Left ventricle myocardium inferior (tissue), 1 donor: ENCODE data around the gene UGT1A10. TPM values are rescaled to one million over a fixed set of nuclear protein-coding genes. Genes with fewer than 3 reads are reported as not detected.

Experiments
- DNase-seq: peaks from one replicate; pipeline ENCODE4 v3.0.0-alpha.2; 2020
- H3K27ac ChIP-seq: fragments of 200-600 bp; replicated peaks from 2 replicates; pipeline ENCODE4 v1.8.0; 2021
- H3K27me3 ChIP-seq: fragments of 200-600 bp; 2 replicates; pipeline ENCODE4 v1.8.0; 2021; ENCODE audit warnings: low read depth
- H3K36me3 ChIP-seq: fragments of 200-600 bp; 2 replicates; pipeline ENCODE4 v1.8.0; 2021
- H3K4me1 ChIP-seq: fragments of 200-600 bp; 2 replicates; pipeline ENCODE4 v1.8.0; 2021
- H3K4me3 ChIP-seq: fragments of 200-600 bp; 2 replicates; pipeline ENCODE4 v1.8.0; 2021; ENCODE audit warnings: mild to moderate bottlenecking, moderate library complexity
- H3K9me3 ChIP-seq: fragments of 200-600 bp; replicated peaks from 2 replicates; pipeline ENCODE4 v1.8.0; 2021
- intact Hi-C: fragments of 100-400 bp; cut with micrococcal nuclease; formaldehyde crosslinking; loops from one replicate; pipeline ENCODE4 v1.11.0; 2022
- total RNA-seq: library from RNA; stranded (reverse); fragmentation: NEBNext Ultra II Directional; extraction: Animal tissue kit (Norgen Biotek cat#: 25700); gene quantifications from one replicate; pipeline ENCODE4 v1.2.1, GENCODE V29; 2021
- TF ChIP-seq, protein P1 (sequence below): fragments of 200-600 bp; IDR thresholded peaks from 2 replicates; pipeline ENCODE4 v1.8.0; 2021; ENCODE audit warnings: antibody characterized with exemption, mild to moderate bottlenecking, borderline replicate concordance
- donor health status: DM: no; HTN: yes; CAD: no; lungs with severe emphysema.

Gene UGT1A10
- total RNA-seq, 1 donor from 2014 or later, result not detected

DNA sequence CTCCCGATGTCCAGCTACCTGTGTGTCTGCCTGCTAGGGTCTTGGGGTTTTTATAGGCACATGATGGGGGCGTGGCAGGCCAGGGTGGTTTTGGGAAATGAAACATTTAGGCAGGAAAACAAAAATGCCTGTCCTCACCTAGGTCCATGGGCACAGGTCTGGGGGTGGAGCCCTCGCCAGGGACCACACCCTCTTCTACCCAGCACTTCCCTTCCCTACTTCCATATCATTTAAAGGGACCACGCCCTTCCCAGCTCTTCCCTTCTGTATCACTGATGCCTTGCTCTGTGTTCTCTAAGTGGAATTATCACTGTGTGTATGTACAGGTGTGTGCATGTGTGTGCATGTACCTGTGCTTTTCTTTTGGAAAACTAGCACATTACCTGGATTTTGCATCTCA lies 130.2 kb downstream of the UGT1A10 start:
- no peaks in the 10 kb centered on the region for H3K9me3 ChIP-seq
- TF ChIP-seq, protein P1, sequence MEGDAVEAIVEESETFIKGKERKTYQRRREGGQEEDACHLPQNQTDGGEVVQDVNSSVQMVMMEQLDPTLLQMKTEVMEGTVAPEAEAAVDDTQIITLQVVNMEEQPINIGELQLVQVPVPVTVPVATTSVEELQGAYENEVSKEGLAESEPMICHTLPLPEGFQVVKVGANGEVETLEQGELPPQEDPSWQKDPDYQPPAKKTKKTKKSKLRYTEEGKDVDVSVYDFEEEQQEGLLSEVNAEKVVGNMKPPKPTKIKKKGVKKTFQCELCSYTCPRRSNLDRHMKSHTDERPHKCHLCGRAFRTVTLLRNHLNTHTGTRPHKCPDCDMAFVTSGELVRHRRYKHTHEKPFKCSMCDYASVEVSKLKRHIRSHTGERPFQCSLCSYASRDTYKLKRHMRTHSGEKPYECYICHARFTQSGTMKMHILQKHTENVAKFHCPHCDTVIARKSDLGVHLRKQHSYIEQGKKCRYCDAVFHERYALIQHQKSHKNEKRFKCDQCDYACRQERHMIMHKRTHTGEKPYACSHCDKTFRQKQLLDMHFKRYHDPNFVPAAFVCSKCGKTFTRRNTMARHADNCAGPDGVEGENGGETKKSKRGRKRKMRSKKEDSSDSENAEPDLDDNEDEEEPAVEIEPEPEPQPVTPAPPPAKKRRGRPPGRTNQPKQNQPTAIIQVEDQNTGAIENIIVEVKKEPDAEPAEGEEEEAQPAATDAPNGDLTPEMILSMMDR, result no peak
- no peak overlapping the region for H3K4me3 ChIP-seq
- no peak overlapping the region for H3K27ac ChIP-seq
- DNase-seq, result no peak
- peaks cover 71% of the 10 kb centered on the region for H3K27me3 ChIP-seq
- H3K36me3 ChIP-seq, result no peaks in the 10 kb centered on the region
- intact Hi-C loops, result no loop called here
- no peaks in the 10 kb centered on the region for H3K4me1 ChIP-seq

DNA sequence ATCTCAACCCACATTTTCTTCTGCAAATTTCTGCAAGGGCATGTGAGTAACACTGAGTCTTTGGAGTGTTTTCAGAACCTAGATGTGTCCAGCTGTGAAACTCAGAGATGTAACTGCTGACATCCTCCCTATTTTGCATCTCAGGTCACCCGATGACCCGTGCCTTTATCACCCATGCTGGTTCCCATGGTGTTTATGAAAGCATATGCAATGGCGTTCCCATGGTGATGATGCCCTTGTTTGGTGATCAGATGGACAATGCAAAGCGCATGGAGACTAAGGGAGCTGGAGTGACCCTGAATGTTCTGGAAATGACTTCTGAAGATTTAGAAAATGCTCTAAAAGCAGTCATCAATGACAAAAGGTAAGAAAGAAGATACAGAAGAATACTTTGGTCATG lies 131.8 kb downstream of the UGT1A10 start:
- TF ChIP-seq, protein P1, result no peak
- Histone ChIP-seq H3K4me3 (no peak overlapping the region), H3K9me3 (no peaks in the 10 kb centered on the region), H3K4me1 (no peaks in the 10 kb centered on the region), H3K36me3 (no peaks in the 10 kb centered on the region), H3K27ac (no peak overlapping the region), H3K27me3 (peaks cover 65% of the 10 kb centered on the region)
- intact Hi-C loops, result no loop called here
- no peak for DNase-seq

DNA sequence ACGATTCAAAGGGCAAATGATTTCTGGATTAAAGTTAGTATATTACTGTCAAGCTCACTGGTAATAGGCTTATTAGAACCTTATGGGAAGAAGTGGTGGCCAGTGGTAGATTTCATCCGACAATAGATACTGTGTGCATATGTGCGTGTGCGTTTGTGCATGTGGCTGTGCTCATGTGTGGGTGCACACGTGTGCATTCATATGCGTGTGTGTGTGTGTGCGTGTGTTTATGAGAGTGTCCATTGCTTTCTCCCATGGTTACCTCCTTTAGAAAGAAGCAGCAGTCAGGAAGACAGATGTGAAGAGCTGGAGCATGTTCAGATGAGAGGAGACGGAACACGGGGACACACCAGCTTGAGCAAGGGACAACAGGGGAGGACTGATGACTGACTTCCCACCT lies 133.0 kb downstream of the UGT1A10 start:
- no peak for DNase-seq
- no peak overlapping the region for H3K27ac ChIP-seq
- H3K4me3 ChIP-seq, result no peak overlapping the region
- no peaks in the 10 kb centered on the region for H3K4me1 ChIP-seq
- no peaks in the 10 kb centered on the region for H3K9me3 ChIP-seq
- TF ChIP-seq, protein P1, result no peak
- H3K27me3 ChIP-seq, result peaks cover 63% of the 10 kb centered on the region
- H3K36me3 ChIP-seq, result no peaks in the 10 kb centered on the region
- intact Hi-C loops, result no loop called here

DNA sequence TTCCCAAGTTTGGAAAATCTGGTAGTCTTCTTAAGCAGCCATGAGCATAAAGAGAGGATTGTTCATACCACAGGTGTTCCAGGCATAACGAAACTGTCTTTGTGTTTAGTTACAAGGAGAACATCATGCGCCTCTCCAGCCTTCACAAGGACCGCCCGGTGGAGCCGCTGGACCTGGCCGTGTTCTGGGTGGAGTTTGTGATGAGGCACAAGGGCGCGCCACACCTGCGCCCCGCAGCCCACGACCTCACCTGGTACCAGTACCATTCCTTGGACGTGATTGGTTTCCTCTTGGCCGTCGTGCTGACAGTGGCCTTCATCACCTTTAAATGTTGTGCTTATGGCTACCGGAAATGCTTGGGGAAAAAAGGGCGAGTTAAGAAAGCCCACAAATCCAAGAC lies 135.9 kb downstream of the UGT1A10 start:
- no peak for DNase-seq
- H3K36me3 ChIP-seq, result no peaks in the 10 kb centered on the region
- peaks cover 37% of the 10 kb centered on the region for H3K27me3 ChIP-seq
- no peak overlapping the region for H3K27ac ChIP-seq
- intact Hi-C loops, result no loop called here
- peaks cover 15% of the 10 kb centered on the region for H3K9me3 ChIP-seq
- TF ChIP-seq, protein P1, result no peak
- no peaks in the 10 kb centered on the region for H3K4me1 ChIP-seq
- H3K4me3 ChIP-seq, result no peak overlapping the region

DNA sequence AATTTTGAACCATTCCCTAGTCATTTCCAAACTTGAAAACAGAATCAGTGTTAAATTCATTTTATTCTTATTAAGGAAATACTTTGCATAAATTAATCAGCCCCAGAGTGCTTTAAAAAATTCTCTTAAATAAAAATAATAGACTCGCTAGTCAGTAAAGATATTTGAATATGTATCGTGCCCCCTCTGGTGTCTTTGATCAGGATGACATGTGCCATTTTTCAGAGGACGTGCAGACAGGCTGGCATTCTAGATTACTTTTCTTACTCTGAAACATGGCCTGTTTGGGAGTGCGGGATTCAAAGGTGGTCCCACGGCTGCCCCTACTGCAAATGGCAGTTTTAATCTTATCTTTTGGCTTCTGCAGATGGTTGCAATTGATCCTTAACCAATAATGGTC lies 136.3 kb downstream of the UGT1A10 start:
- no peaks in the 10 kb centered on the region for H3K4me1 ChIP-seq
- H3K36me3 ChIP-seq, result no peaks in the 10 kb centered on the region
- H3K9me3 ChIP-seq, result peaks cover 16% of the 10 kb centered on the region
- no peak overlapping the region for H3K4me3 ChIP-seq
- TF ChIP-seq, protein P1, result no peak
- no peak for DNase-seq
- intact Hi-C loops, result no loop called here
- H3K27me3 ChIP-seq, result peaks cover 33% of the 10 kb centered on the region
- H3K27ac ChIP-seq, result no peak overlapping the region

DNA sequence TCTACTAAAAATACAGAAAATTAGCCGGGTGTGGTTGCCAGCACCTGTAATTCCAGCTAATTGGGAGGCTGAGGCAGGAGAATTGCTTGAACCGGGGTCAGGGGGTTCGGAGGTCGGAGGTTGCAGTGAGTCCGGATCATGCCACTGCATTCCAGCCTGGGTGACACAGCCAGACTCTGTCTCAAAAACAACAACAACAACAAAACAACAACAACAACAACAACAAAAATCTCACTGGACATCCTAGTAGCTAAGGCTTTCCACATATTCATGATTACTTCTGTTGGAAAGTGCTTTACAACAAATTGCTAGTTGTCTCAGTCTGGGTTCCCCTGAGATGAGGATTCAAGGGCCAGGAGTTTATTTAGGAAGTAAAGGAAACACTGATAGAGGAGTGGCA lies 137.6 kb downstream of the UGT1A10 start:
- no peak overlapping the region for H3K27ac ChIP-seq
- H3K4me3 ChIP-seq, result no peak overlapping the region
- peaks cover 16% of the 10 kb centered on the region for H3K9me3 ChIP-seq
- no peak for DNase-seq
- H3K27me3 ChIP-seq, result peaks cover 33% of the 10 kb centered on the region
- H3K36me3 ChIP-seq, result no peaks in the 10 kb centered on the region
- H3K4me1 ChIP-seq, result no peaks in the 10 kb centered on the region
- TF ChIP-seq, protein P1, result no peak
- intact Hi-C loops, result no loop called here
